Fibroblast of villous mesenchyme (primary cell): ENCODE measurements around the gene CEP70. TPM values are rescaled to one million over a fixed set of nuclear protein-coding genes. Genes with fewer than 3 reads are reported as not detected.
"Not testable (repeated sequence)": the region's sequence is repeated elsewhere in the genome, so short reads cannot be mapped to it uniquely, and the experiment has no call there.

Source experiments
- DNase-seq: peaks from one replicate; pipeline ENCODE4 v3.0.0-alpha.2; 2010; ENCODE audit warnings: low read depth
- H3K4me3 ChIP-seq: 2 replicates; pipeline ENCODE4 v1.5.1; 2011; ENCODE audit warnings: low read depth, mild to moderate bottlenecking, low read length
- CTCF ChIP-seq: IDR thresholded peaks from 2 replicates; pipeline ENCODE4 v1.5.1; 2012; ENCODE audit warnings: low read depth, mild to moderate bottlenecking, low read length; ENCODE audit not compliant: insufficient read depth
- total RNA-seq: library from RNA; depleted of rRNA; stranded (reverse); fragments of >200 nt; gene quantifications from 2 replicates; pipeline ENCODE4 v1.2.3, GENCODE V29; 2012

CEP70 gene
- total RNA-seq, 1 donor = 29.4 TPM

GRCh38 chr3:138539352-138539751 is 54.7 kb downstream of the CEP70 start:
- no peak for DNase-seq
- no peak for TF ChIP-seq CTCF

GRCh38 chr3:138521445-138521844 is 72.6 kb downstream of the CEP70 start:
- not testable (repeated sequence) for DNase-seq, H3K4me3 ChIP-seq

More at GRCh38 chr3:138539352-138539751, 54.7 kb downstream of the CEP70 start:
- H3K4me3 ChIP-seq = no peak overlapping the region

GRCh38 chr3:138513090-138513843 is 80.8 kb downstream of the CEP70 start:
- no peak for TF ChIP-seq CTCF
- DNase-seq = no peak
- H3K4me3 ChIP-seq = no peak overlapping the region

- no peak for DNase-seq
- no peak for TF ChIP-seq CTCF
- H3K4me3 ChIP-seq = no peak overlapping the region
These were observed 82.1 kb downstream of the CEP70 start for GRCh38 chr3:138511945-138512344.

- no peak for TF ChIP-seq CTCF
- H3K4me3 ChIP-seq = no peak overlapping the region
- no peak for DNase-seq
These were observed 84.5 kb downstream of the CEP70 start for GRCh38 chr3:138509586-138509985.

- H3K4me3 ChIP-seq = no peak overlapping the region
- TF ChIP-seq CTCF = no peak
- no peak for DNase-seq
These were observed 86.5 kb downstream of the CEP70 start for GRCh38 chr3:138507524-138507923.

- DNase-seq = no peak
- H3K4me3 ChIP-seq = no peak overlapping the region
- no peak for TF ChIP-seq CTCF
These were observed 95.1 kb downstream of the CEP70 start for GRCh38 chr3:138498991-138499390.
